H9 (cell line): Measurements from ENCODE around the gene MYO1F. TPM values are rescaled to one million over a fixed set of nuclear protein-coding genes. Genes with fewer than 3 reads are reported as not detected.
A peak's percentile ranks its signal among the peaks of the same experiment; 100 is the strongest.

Experiments used
- DNase-seq: peaks from one replicate; pipeline ENCODE4 v3.0.0-alpha.2; 2017
- H2AFZ ChIP-seq: one replicate; pipeline ENCODE4 v1.6.1; 2013; ENCODE audit warnings: mild to moderate bottlenecking, low read length, control low read depth, moderate library complexity
- H2AK5ac ChIP-seq: 2 replicates; pipeline ENCODE4 v1.6.1; 2013; ENCODE audit warnings: low read length, control low read depth, mixed read lengths; ENCODE audit not compliant: insufficient read length
- H2BK120ac ChIP-seq: one replicate; pipeline ENCODE4 v1.6.1; 2013; ENCODE audit warnings: low read depth, mild to moderate bottlenecking, low read length, control low read depth, inconsistent platforms; ENCODE audit not compliant: poor library complexity, severe bottlenecking
- H2BK12ac ChIP-seq: 2 replicates; pipeline ENCODE4 v1.6.1; 2013; ENCODE audit warnings: low read length, control low read depth, mixed read lengths, low read depth; ENCODE audit not compliant: insufficient read length
- H2BK15ac ChIP-seq: 2 replicates; pipeline ENCODE4 v1.6.1; 2013; ENCODE audit warnings: low read depth, low read length, control low read depth
- H2BK20ac ChIP-seq: one replicate; pipeline ENCODE4 v1.6.1; 2013; ENCODE audit warnings: low read depth, mild to moderate bottlenecking, low read length, control low read depth, inconsistent platforms; ENCODE audit not compliant: poor library complexity, severe bottlenecking
- H2BK5ac ChIP-seq: 2 replicates; pipeline ENCODE4 v1.6.1; 2013; ENCODE audit warnings: low read length, control low read depth, mixed read lengths; ENCODE audit not compliant: insufficient read length
- H3K14ac ChIP-seq: 2 replicates; pipeline ENCODE4 v1.6.1; 2013; ENCODE audit warnings: low read length, control low read depth; ENCODE audit not compliant: insufficient read depth
- H3K18ac ChIP-seq: 2 replicates; pipeline ENCODE4 v1.6.1; 2013; ENCODE audit warnings: low read depth, mild to moderate bottlenecking, mixed read lengths, low read length, control low read depth; ENCODE audit not compliant: insufficient read length
- H3K23ac ChIP-seq: 2 replicates; pipeline ENCODE4 v1.6.1; 2013; ENCODE audit warnings: low read length, control low read depth, mixed read lengths, low read depth; ENCODE audit not compliant: insufficient read length
- H3K23me2 ChIP-seq: 2 replicates; pipeline ENCODE4 v1.6.1; 2013; ENCODE audit warnings: low read depth, mild to moderate bottlenecking, mixed read lengths, low read length, control low read depth; ENCODE audit not compliant: insufficient read length, poor library complexity, severe bottlenecking
- H3K27ac ChIP-seq: 2 replicates; pipeline ENCODE4 v1.5.1; 2013; ENCODE audit warnings: low read length, control low read depth, mixed read lengths, low read depth; ENCODE audit not compliant: insufficient read length
- H3K27me3 ChIP-seq: 2 replicates; pipeline ENCODE4 v1.6.1; 2013; ENCODE audit warnings: low read length, control low read depth, inconsistent platforms; ENCODE audit not compliant: insufficient read depth
- H3K4ac ChIP-seq: 2 replicates; pipeline ENCODE4 v1.6.1; 2013; ENCODE audit warnings: low read depth, mild to moderate bottlenecking, control low read depth, inconsistent platforms, low read length, moderate library complexity
- H3K4me1 ChIP-seq: 2 replicates; pipeline ENCODE4 v1.6.1; 2013; ENCODE audit warnings: low read length, control low read depth, inconsistent platforms; ENCODE audit not compliant: insufficient read depth
- H3K4me2 ChIP-seq: 2 replicates; pipeline ENCODE4 v1.6.1; 2013; ENCODE audit warnings: low read length, control low read depth, mixed read lengths; ENCODE audit not compliant: insufficient read length, insufficient read depth
- H3K56ac ChIP-seq: 2 replicates; pipeline ENCODE4 v1.6.1; 2013; ENCODE audit warnings: low read depth, mild to moderate bottlenecking, mixed read lengths, low read length, control low read depth; ENCODE audit not compliant: insufficient read length
- H3K79me1 ChIP-seq: 2 replicates; pipeline ENCODE4 v1.6.1; 2013; ENCODE audit warnings: low read depth, mild to moderate bottlenecking, moderate library complexity, low read length, control low read depth, inconsistent platforms; ENCODE audit not compliant: insufficient read depth, poor library complexity, severe bottlenecking
- H3K79me2 ChIP-seq: 2 replicates; pipeline ENCODE4 v1.6.1; 2013; ENCODE audit warnings: low read length, control low read depth, inconsistent platforms; ENCODE audit not compliant: insufficient read depth
- H3K9ac ChIP-seq: 2 replicates; pipeline ENCODE4 v1.6.1; 2013; ENCODE audit warnings: low read length, control low read depth, mixed read lengths; ENCODE audit not compliant: insufficient read length; ENCODE audit errors: extremely low read depth
- H3K9me3 ChIP-seq: one replicate; pipeline ENCODE4 v1.6.1; 2013; ENCODE audit warnings: low read depth, low read length, inconsistent platforms; ENCODE audit not compliant: control insufficient read depth
- H3T11ph ChIP-seq: one replicate; pipeline ENCODE4 v1.6.1; 2013; ENCODE audit warnings: mild to moderate bottlenecking, low read length, control low read depth, inconsistent platforms
- H4K20me1 ChIP-seq: one replicate; pipeline ENCODE4 v1.6.1; 2013; ENCODE audit not compliant: control insufficient read depth, insufficient read length, insufficient read depth
- H4K5ac ChIP-seq: 2 replicates; pipeline ENCODE4 v1.6.1; 2013; ENCODE audit warnings: low read depth, mild to moderate bottlenecking, mixed read lengths, low read length, control low read depth; ENCODE audit not compliant: insufficient read length
- H4K8ac ChIP-seq: replicated peaks from 2 replicates; pipeline ENCODE4 v1.6.1; 2013; ENCODE audit warnings: low read length, control low read depth, mixed read lengths, low read depth; ENCODE audit not compliant: insufficient read length
- H4K91ac ChIP-seq: 2 replicates; pipeline ENCODE4 v1.6.1; 2013; ENCODE audit warnings: low read depth, mild to moderate bottlenecking, moderate library complexity, mixed read lengths, low read length, control low read depth; ENCODE audit not compliant: insufficient read length
- H3K27ac Mint-ChIP-seq, 3 experiments: 2 replicates in 2 of 3; 3 replicates in 1 of 3; pipeline ENCODE4 v1.8.0; 2020 to 2021; ENCODE audit warnings: mixed read lengths in 3 of 3, mild to moderate bottlenecking in 1 of 3, moderate library complexity in 1 of 3
- H3K27me3 Mint-ChIP-seq: 2 replicates; pipeline ENCODE4 v1.8.0; 2021; ENCODE audit warnings: low read depth, mild to moderate bottlenecking, moderate library complexity, mixed read lengths
- H3K36me3 Mint-ChIP-seq, 3 experiments: 2 replicates in 2 of 3; 3 replicates in 1 of 3; pipeline ENCODE4 v1.8.0; 2020 to 2021; ENCODE audit warnings: low read depth in 3 of 3, mixed read lengths in 3 of 3; ENCODE audit not compliant: insufficient read depth in 1 of 3
- H3K4me1 Mint-ChIP-seq, 2 experiments: 2 replicates each; pipeline ENCODE4 v1.8.0; 2020; ENCODE audit warnings: mixed read lengths in 2 of 2
- H3K4me3 Mint-ChIP-seq, 2 experiments: 2 replicates in 1 of 2; 3 replicates in 1 of 2; pipeline ENCODE4 v1.8.0; 2020 to 2021; ENCODE audit warnings: mild to moderate bottlenecking in 2 of 2, mixed read lengths in 2 of 2, moderate library complexity in 1 of 2
- H3K9me3 Mint-ChIP-seq, 2 experiments: 2 replicates in 1 of 2; 3 replicates in 1 of 2; pipeline ENCODE4 v1.8.0; 2020; ENCODE audit warnings: mild to moderate bottlenecking in 2 of 2, mixed read lengths in 2 of 2, moderate library complexity in 1 of 2
- WGBS: extraction: QIAGEN DNeasy Blood & Tissue Kit; methylation state at CpG from one replicate; pipeline ENCODE4 v1.1.7; 2013; ENCODE audit warnings: missing lambda C conversion rate, low lambda C conversion rate, mixed read lengths; ENCODE audit not compliant: insufficient read length; ENCODE audit errors: extremely low coverage; 5-methylcytosine and 5-hydroxymethylcytosine counted together
- total RNA-seq: library from RNA; stranded (reverse); gene quantifications from 2 replicates; pipeline ENCODE4 v1.2.1, GENCODE V29; 2021
- TF ChIP-seq, protein P1 (sequence below): fragments of 200-600 bp; sonication (generic); conservative IDR thresholded peaks from 3 replicates; pipeline ENCODE4 v1.8.0; 2021; ENCODE audit warnings: antibody characterized with exemption, mild to moderate bottlenecking

The MYO1F gene
- total RNA-seq, 1 experiment from 2014 or later: 1.0 TPM

DNA sequence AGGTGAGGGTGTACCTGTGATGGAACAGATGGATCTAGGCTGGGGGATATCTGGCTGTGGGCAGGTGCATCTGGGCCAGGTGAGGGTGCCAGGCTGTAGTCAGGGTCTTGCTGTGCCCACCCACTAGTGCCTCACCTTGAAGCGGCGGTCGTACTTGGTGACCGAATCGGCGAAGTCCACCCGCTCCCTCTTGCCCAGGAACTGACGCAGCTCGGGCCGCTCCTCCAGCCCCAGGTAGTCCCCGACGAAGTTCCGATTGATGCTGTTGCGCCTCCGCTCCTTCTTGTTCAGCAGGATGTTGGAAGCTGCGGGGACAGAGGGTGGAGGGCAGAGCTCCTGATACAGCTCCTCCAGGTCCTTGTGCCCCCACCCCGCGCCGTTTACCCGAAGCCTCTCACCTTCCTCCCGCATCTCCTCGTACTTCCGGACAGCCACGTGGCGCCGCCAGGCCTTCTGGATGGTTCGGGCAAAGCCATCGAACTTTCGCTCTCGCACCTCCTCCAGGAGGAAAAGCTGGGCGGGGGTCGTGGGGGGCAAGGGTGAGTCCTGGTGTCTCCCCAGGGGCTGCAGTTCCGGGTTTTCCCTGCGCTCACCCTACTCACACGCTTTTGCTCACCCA lies 47.1 kb downstream of the MYO1F start:
- Histone ChIP-seq H2BK20ac (no peak overlapping the region), H2BK5ac (no peak overlapping the region), H3K56ac (no peak overlapping the region), H4K20me1 (no peaks in the 10 kb centered on the region), H2BK15ac (no peak overlapping the region), H3K18ac (no peak overlapping the region), H2AFZ (no peak overlapping the region), H3K79me2 (no peaks in the 10 kb centered on the region), H3K9ac (no peak overlapping the region), H3K9me3 (no peaks in the 10 kb centered on the region), H2BK120ac (no peak overlapping the region), H3K79me1 (no peaks in the 10 kb centered on the region), H4K8ac (no peak overlapping the region), H3K4me2 (no peak overlapping the region), H4K91ac (no peak overlapping the region), H2AK5ac (no peak overlapping the region), H3K4ac (no peak overlapping the region), H4K5ac (no peak overlapping the region), H3K27ac (no peak overlapping the region), H3K14ac (no peak overlapping the region; the same call in 1 of the 2 replicates), H3K23me2 (no peaks in the 10 kb centered on the region), H3K23ac (no peak overlapping the region), H3K4me1 (peaks cover 3% of the 10 kb centered on the region; the same call in 1 of the 2 replicates), H2BK12ac (no peak overlapping the region), H3K27me3 (no peaks in the 10 kb centered on the region), H3T11ph (no peak overlapping the region)
- no peak for DNase-seq
- Mint-ChIP-seq H3K27me3 (peaks cover 5% of the 10 kb centered on the region), H3K36me3 (peaks cover 0 to 2% (median 0%) of the 10 kb centered on the region in 3 experiments; a peak in 3 of 7 replicates), H3K27ac (no peak overlapping the region; a peak in 1 of 7 replicates), H3K4me1 (peaks cover 8 to 19% of the 10 kb centered on the region in 2 experiments), H3K9me3 (no peaks in the 10 kb centered on the region; a peak in 1 of 5 replicates), H3K4me3 (peak overlapping the region in 1 of 2 experiments; percentile 9; a peak in 1 of 5 replicates)
- TF ChIP-seq, protein P1, sequence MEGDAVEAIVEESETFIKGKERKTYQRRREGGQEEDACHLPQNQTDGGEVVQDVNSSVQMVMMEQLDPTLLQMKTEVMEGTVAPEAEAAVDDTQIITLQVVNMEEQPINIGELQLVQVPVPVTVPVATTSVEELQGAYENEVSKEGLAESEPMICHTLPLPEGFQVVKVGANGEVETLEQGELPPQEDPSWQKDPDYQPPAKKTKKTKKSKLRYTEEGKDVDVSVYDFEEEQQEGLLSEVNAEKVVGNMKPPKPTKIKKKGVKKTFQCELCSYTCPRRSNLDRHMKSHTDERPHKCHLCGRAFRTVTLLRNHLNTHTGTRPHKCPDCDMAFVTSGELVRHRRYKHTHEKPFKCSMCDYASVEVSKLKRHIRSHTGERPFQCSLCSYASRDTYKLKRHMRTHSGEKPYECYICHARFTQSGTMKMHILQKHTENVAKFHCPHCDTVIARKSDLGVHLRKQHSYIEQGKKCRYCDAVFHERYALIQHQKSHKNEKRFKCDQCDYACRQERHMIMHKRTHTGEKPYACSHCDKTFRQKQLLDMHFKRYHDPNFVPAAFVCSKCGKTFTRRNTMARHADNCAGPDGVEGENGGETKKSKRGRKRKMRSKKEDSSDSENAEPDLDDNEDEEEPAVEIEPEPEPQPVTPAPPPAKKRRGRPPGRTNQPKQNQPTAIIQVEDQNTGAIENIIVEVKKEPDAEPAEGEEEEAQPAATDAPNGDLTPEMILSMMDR: no peak
- no CpG with 5 or more reads among the region's 35 CpGs for WGBS
